GM23248 (cell line): ENCODE measurements around the gene SPACA4.

Experiments
- EZH2 ChIP-seq: fragments of 200-600 bp; sonication (generic); IDR thresholded peaks from 2 replicates; pipeline ENCODE4 v1.6.1; 2018; ENCODE audit warnings: antibody characterized with exemption, mild to moderate bottlenecking; ENCODE audit not compliant: insufficient read depth, poor library complexity, severe bottlenecking
- EZH2phosphoT487 ChIP-seq: fragments of 200-600 bp; sonication (generic); IDR thresholded peaks from 2 replicates; pipeline ENCODE4 v1.6.1; 2018; ENCODE audit warnings: antibody characterized with exemption, moderate library complexity, mild to moderate bottlenecking, low read depth; ENCODE audit not compliant: insufficient read depth

- no peak for TF ChIP-seq EZH2
- TF ChIP-seq EZH2phosphoT487, result no peak
Measured at GRCh38 chr19:48582168-48582567, 24.4 kb upstream of the SPACA4 start.
